ENCODE results near the gene MRFAP1L1.

The MRFAP1L1 gene

DNA sequence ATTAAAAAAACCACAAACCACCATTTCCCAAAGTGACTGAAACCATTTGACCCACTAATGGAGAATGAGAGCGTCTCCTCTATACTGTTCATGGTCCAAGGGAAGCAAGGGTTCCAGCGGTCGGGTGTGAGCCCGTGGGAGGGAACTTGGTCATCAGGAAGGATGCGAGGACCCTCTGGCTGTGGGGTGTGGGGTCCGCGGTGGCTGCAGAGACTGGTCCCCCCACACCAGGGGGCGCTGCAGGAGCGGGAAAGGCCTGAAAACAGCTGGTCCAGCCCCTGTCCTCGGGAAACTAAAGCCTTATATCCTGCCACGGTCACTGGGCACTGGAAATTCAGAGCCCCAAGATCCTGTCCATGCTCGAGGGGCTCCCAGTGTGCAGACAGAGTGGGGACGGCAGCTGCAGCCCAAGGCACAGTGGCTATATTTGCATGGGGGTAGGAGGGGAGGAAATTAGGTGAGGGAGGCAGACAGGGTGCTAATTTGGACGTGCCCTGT is 10.6 kb upstream of the MRFAP1L1 start:
- peak; percentile 88 for TF ChIP-seq CTCF (IDR thresholded peaks at IDR 0.05; ENCODE audit: insufficient read depth, low read depth, low read length, missing control alignments)
- peak; percentile 73 for DNase-seq (ENCODE audit: low read depth)
- no peak overlapping the region for H3K4me3 ChIP-seq (ENCODE audit: low read length)

GRCh38 chr4:6719611-6720179 is 10.0 kb upstream of the MRFAP1L1 start:
- no peak overlapping the region for H3K4me3 ChIP-seq (ENCODE audit: low read length)
- TF ChIP-seq CTCF (IDR thresholded peaks at IDR 0.05; ENCODE audit: insufficient read depth, low read depth, low read length, missing control alignments): no peak
- DNase-seq (ENCODE audit: low read depth): no peak

DNA sequence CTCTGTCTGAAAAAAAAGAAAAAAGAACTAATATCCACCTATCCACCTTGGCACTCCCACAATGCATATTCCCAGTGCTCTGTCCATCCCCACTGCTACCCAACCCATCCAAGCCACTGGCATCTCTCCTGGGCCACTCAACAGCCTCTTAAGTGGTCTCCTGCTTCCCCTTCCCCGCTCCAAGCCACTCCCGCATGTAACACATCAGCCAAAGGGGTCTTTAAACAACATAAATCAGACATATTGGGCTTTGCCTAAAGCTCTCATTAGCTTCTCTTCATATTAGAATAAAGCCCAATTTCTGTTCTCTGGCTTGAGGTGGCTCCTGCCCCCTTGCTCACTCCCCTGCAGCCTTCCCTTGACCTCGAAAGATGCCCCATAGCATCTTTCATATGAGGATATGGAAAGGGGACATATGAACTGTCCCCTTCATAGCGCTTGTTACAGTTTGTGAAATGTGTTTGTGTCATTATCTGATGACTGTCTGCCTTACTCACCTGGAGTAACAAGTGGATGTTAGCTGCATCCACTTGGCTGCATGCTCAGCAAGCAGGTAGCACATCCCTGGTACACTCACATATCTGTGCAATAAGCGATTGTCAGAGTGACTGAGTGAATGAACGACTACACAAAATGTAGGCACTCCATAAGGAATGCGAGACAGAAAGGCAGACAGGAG is 9.4 kb upstream of the MRFAP1L1 start:
- DNase-seq (ENCODE audit: low read depth): no peak
- H3K4me3 ChIP-seq (ENCODE audit: low read length): no peak overlapping the region
- no peak for TF ChIP-seq CTCF (IDR thresholded peaks at IDR 0.05; ENCODE audit: insufficient read depth, low read depth, low read length, missing control alignments)

- H3K4me3 ChIP-seq (ENCODE audit: low read length): peak overlapping the region; percentile 87
- no peak for DNase-seq (ENCODE audit: low read depth)
- TF ChIP-seq CTCF (IDR thresholded peaks at IDR 0.05; ENCODE audit: insufficient read depth, low read depth, low read length, missing control alignments): no peak
These were observed 7.4 kb upstream of the MRFAP1L1 start for GRCh38 chr4:6716958-6717655.

- peak; percentile 94 for DNase-seq (ENCODE audit: low read depth)
- no peak for TF ChIP-seq CTCF (IDR thresholded peaks at IDR 0.05; ENCODE audit: insufficient read depth, low read depth, low read length, missing control alignments)
- H3K4me3 ChIP-seq (ENCODE audit: low read length): peak within 1 kb of the TSS; percentile 87
These were observed 6.6 kb upstream of the MRFAP1L1 start, which contains the start of gene BLOC1S4 for GRCh38 chr4:6716018-6716911. TSS of gene BLOC1S4 (plus strand) at chr4:6716174. CDS start at chr4:6716210, 36 bp downstream.

- no peak for DNase-seq (ENCODE audit: low read depth)
- peak overlapping the region; percentile 31 for H3K4me3 ChIP-seq (ENCODE audit: low read length)
- no peak for TF ChIP-seq CTCF (IDR thresholded peaks at IDR 0.05; ENCODE audit: insufficient read depth, low read depth, low read length, missing control alignments)
These were observed 6.0 kb upstream of the MRFAP1L1 start for GRCh38 chr4:6715704-6716017.

Data from epithelial cell of esophagus (primary cell).